NCI-H69 (cell line): ENCODE measurements around the gene BMPER.

ENCODE experiments used
- DNase-seq: peaks from one replicate; lab custom pipeline; 2025; lab: John Stamatoyannopoulos, UW

Gene BMPER

DNA sequence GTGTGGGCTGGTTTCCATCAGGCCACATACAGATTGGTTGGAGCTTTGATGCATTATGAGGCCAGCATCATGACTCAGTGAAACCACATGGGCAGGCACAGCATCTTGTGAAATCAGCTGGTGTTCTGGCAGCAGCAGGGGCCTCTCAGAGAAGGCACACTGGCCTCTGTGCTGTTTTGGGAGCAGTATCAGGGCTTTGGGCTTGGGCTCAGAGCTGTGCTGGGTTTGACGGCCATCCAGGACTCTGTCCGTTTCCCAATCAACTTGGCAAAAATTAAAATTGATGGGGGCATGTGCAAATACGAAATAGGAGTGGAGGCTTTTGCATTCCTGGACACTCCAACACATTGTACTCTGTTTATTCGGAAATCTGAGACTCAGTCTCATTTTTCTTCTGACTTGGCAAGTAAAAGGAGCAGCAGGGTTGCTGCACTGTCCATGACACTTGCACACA lies 190.9 kb downstream of the BMPER start:
- no peak for DNase-seq

GRCh38 chr7:34096777-34097176 lies 191.4 kb downstream of the BMPER start:
- no peak for DNase-seq

- no peak for DNase-seq
Measured at GRCh38 chr7:34100661-34101060, 195.3 kb downstream of the BMPER start.

GRCh38 chr7:34104115-34104514 lies 198.8 kb downstream of the BMPER start:
- no peak for DNase-seq

DNA sequence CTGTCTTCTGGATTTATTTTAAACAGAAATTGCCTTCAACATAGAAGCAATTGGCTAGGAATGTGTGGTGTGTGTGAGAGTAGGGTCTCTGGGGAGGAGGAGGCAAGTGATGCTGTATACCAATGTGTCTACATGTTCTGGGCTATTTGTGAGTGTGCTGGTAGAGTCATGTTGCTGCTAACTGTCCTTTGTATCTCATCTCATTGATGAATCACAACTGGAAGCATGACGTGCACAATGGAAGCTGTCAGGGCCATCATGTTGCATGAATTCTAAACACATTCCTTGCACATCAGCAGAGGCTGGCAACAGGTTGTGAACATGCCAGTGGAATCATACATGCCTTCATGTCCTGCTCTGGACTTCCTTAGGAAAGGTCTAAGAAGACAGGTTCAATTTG lies 199.7 kb downstream of the BMPER start:
- no peak for DNase-seq

DNA sequence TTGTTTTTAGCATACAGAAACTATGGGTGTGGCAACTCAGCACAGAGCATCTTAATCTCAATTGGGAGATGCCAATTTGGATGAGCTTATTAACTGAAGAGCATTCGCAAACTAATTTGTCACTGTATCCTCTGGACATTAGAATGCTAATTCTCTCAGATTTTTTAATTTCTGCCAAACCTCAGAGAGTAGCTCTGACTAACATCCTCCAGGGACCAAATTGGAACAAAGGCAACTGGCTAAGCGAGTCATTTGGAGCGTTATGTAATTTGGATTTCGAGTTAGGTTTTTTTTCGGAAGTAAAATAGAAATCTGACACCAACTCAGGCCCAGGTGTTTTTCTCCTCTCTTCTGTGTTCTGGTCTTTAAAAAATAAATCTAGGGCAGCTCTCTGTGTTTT lies 201.9 kb downstream of the BMPER start:
- peak; percentile 35 for DNase-seq

DNA sequence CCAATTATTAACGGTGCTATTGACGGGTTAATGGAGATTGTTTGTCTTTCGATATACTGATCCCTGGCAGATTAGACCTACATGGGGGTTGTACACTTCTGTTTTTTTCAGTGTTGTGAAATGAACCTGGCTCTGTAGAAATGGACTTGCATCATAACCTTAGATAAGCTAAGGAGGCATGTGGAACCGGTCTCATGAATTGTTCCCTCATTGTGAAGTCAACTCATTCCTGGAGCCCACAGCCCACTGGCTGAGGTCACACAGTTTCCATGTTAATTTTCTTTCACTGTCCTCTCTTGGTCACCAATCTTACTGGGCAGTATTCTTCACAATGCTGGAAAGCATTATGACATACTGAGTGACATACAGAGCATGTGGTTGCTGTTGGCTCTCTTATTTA lies 202.8 kb downstream of the BMPER start:
- DNase-seq = no peak

DNA sequence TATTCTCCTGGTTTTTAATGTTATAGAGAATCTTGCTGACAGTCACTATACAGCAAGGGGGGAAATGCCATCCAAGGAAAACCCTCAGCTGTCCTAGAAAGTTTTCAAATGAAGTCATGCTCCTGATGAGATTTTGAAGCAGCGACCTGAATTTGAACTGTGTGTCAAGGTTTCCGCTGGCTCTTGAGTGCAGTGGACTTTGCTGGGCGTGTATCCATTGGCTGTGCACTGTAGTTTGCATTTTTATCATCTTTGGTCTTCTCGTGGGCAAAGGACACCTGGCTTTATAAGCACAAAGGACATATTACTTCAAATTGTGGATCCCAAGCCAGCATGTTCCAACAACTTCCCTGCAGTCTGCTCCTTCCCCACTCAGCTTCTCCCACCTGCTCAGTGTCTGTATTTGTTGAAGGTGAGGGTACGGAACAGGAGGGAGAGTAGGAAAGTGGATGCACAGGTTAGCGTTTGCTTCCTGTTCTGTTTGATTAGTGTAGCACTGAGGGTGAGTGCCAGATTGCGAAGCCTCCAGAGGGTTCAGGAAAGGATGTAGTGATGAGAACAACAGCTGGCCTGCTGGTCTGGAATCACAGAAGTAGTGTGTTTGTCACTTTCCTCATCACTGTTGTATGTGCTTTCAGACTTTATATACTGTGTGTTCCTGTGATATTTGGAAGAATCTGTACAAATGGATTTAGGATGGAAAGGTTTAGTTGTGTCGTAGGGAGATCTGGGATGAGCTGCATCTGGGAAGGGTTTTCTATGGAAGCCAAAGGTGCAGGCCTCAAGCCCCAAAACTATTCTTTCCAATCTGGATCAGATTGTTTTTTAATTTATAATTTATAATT lies 204.8 kb downstream of the BMPER start:
- DNase-seq = peak; percentile 29

DNA sequence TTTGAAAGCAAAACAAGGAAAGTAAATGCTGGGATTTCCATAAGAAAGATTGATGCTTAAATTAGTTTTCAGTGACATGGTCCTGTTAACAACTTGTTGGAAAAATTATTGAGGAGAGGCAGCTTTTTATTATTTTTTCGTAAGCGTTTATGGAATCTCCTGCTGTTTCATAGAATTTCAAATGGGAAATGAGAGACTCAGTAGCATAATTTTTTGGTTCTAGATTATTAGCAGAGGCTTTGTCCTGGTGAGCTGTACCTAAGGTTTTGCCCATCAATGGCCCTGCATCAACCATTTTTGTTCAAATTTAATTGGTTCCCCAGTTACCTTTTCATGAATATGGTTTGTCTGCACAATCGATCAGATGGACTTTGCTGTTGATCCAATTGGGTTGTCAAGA lies 205.7 kb downstream of the BMPER start:
- DNase-seq = no peak

GRCh38 chr7:34115503-34115902 lies 210.2 kb downstream of the BMPER start:
- DNase-seq = no peak

- DNase-seq = no peak
Measured at GRCh38 chr7:34117573-34117972, 212.2 kb downstream of the BMPER start.

DNA sequence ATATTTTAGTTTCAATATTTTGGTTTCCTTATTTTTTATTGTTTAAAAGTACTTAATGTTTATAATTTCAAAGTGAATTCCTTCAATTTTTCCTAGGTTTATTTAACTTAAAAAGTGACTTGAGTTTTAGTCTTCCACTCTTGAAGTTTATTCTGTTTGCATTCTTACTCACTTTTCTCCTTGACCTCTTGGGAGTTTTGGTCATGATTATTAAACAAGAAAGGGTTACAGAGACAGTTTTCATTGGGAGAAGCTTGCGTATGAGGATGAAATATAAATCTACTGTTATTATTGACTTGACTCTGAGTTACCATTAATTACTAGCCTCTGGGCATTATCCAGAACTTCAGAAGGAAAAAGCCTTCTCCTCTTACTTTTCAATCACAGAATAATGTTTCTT lies 216.0 kb downstream of the BMPER start:
- no peak for DNase-seq

DNA sequence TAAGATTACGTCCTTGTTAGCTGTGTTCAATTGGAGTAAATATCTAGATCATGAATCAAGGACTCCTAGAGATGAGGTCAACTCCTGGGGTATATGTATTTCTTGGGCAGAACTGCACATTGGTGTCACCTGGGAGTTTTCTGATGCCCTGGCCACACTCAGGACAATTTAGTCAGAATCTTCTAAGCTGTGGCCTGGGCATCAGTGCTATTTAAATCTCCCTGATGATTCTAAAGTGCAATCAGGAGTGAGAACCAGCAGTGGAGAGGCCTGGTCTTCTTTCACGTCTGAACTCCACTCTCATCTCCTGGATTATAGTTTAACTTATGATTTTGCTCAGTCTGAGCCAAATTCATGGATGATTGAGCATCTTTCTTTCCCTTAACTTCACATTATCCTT lies 218.0 kb downstream of the BMPER start:
- DNase-seq = no peak

- no peak for DNase-seq
Measured at GRCh38 chr7:34124765-34125164, 219.4 kb downstream of the BMPER start.

DNA sequence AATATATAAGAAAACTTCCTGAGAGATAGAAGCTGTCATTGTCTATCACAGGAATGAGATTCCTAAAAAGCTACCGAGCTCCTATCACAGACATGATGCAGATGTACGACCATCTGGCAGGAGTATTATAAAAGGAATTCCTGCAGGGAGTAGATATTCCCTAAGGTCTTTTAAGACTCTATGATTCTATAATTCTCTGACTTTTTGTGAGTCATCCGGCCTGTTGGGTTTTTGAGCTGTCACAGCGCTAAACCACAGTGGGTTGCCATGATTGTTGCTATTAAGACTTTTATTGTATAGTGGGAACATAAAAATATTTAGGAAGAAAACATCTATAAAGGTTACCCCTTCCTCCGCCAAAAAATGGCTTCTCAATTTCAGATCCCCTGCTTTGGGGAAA lies 223.4 kb downstream of the BMPER start:
- peak; percentile 47 for DNase-seq

GRCh38 chr7:34130558-34131295 lies 225.4 kb downstream of the BMPER start:
- no peak for DNase-seq

GRCh38 chr7:34131371-34131770 lies 226.0 kb downstream of the BMPER start:
- DNase-seq = peak; percentile 52

DNA sequence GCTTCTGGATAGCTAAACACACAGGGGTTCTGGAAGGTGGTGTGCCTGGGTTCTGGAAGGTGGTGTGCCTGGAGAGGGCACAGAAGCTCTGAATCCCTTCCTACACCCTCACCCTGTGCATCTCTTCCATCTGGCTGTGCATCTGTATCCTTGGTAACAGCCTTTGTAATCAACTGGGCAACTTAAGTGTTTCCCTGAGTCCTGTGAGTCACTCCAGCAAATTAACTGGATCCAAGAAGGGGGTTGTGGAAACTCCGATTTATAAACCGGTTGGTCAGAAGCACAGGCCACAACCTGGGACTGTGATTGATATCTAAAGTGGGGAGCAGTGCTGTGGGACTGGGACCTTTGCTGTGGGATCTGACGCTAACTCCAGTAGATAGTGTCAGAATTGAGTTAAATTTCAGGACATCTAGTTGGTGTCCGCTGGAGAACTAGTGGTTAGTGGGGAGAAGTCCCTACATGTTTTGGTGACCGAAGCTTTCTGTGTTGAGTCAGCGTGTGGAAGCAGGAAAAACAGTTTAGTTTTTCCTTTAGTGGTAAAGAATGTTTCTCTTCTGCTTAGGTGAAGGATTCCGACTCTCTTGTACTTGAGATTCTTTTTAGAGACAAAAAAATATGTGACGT lies 228.1 kb downstream of the BMPER start:
- DNase-seq = peak; percentile 46

DNA sequence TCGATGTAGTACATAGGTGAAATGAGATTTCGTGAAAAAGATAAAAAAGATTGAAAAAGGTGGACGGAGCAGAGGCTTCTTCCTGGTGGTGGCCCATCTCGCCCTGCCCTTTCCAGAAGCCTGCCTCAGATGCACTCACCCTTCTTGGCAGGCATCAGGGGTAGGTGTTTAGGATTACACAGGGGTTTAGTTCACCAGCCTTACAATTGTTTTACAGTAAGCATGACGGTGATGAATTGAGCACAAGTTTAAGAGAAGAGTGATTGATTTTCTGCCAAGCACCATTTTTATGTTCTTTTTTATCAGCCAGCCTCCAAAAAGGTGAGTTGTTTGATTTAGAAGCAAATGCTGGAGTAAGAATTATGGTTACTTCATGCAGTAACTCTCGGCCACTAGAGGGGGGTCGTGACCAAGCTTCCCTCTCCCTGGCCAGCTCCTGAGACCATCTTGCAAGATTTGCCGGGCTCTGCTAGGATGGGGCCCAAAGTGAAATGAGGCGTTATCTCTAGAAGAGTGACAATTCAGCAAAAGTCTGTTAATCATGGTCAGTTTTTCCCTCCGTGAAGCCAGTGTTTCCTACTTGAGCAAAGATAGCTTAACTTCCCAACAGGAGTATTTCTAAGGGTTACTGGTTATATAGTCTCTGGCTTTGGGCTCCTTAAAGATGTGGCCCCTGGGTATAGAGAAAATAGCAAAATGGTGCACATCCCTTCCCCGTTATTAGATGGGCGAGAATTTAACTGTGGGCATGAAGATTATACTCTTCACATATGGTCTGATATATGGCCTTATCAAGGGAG lies 228.8 kb downstream of the BMPER start:
- peak; percentile 69 for DNase-seq

DNA sequence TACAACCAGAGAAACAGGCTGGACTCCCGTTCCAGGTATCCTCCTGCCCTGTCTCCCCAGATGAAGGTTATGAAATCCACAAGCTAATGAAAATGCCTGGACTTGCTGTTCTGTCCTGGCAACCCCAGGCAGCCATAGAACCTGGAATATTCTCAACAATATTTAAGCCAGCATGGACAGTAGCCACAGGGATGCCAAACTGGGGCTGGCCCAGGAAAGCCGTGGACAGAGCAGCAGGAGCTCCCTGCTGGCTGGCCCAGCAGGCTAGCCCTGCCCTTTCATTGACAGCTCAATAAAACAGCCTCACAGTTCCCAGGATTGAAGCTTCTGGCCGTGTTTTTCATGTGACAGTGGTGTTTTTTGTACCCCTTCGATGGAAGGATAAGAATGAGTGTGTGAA lies 230.6 kb downstream of the BMPER start:
- peak; percentile 6 for DNase-seq

- no peak for DNase-seq
Measured at GRCh38 chr7:34136698-34137097, 231.4 kb downstream of the BMPER start.

DNA sequence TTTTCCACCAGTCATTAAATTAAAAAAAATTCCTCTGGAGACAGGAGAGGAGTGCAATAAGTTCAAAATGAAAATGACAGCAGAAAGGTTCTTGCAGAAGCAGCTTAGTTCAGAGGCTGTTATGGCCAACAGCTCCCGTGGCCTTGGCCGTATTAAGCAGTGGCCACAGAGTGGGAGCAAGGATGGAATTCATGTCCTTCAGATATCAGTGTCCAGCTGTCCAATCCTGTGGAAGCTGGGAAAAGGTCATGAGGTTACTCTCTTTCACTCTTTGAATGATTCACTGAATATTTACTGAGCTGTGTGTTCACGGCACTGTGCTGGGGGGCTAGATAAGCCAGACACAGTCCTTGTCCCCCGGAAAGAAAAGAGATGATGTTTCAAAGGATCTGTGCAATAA lies 231.8 kb downstream of the BMPER start:
- no peak for DNase-seq
